DND-41 (cell line): Measurements from ENCODE around the gene RANBP9.

Experiments used
- CTCF ChIP-seq: IDR thresholded peaks from 2 replicates; pipeline ENCODE4 v1.5.1; 2012; ENCODE audit warnings: borderline replicate concordance, low read length, moderate library complexity, mild to moderate bottlenecking; ENCODE audit not compliant: poor library complexity, severe bottlenecking; ENCODE audit errors: extremely low read depth
- EZH2 ChIP-seq: IDR thresholded peaks from 3 replicates; pipeline ENCODE4 v1.6.1; 2012; ENCODE audit warnings: borderline replicate concordance, low read depth, mild to moderate bottlenecking, moderate library complexity, low read length, inconsistent platforms; ENCODE audit not compliant: severe bottlenecking

- TF ChIP-seq CTCF (no peak), EZH2 (no peak)
Measured at GRCh38 chr6:13684855-13685254, 26.8 kb downstream of the RANBP9 start.
